PC-3 (cell line): Measurements from ENCODE around the gene MTCL1.

Source experiments
- CTCF ChIP-seq: fragments of 300-600 bp; sonication (generic); conservative IDR thresholded peaks from 2 replicates; pipeline ENCODE4 v1.5.1; 2017; ENCODE audit warnings: antibody characterized with exemption, low read depth, mild to moderate bottlenecking, low read length
- EZH2 ChIP-seq: fragments of 300-600 bp; sonication (generic); IDR thresholded peaks from one replicate; pipeline ENCODE4 v1.6.1; 2017; ENCODE audit warnings: antibody characterized with exemption, mild to moderate bottlenecking, low read length; ENCODE audit not compliant: unreplicated experiment
- EZH2phosphoT487 ChIP-seq: fragments of 300-600 bp; sonication (generic); IDR thresholded peaks from 2 replicates; pipeline ENCODE4 v1.6.1; 2018; ENCODE audit warnings: mild to moderate bottlenecking, antibody characterized with exemption, low read length, borderline replicate concordance

- TF ChIP-seq CTCF, result no peak
- no peak for TF ChIP-seq EZH2
- no peak for TF ChIP-seq EZH2phosphoT487
Observed at GRCh38 chr18:8868779-8869415, 163.5 kb downstream of the MTCL1 start.
